HCT116 (cell line): ENCODE measurements around the gene CUBN.

Source experiments
- CTCF ChIP-seq, 3 experiments: fragments of 200-600 bp in 1 of 3; sonication (generic) in 1 of 3; IDR thresholded peaks in 2 of 3; conservative IDR thresholded peaks in 1 of 3; 2 replicates each; pipeline ENCODE4 v1.5.1; 2012 to 2017; ENCODE audit warnings: low read depth in 2 of 3, low read length in 2 of 3, antibody characterized with exemption in 1 of 3, borderline replicate concordance in 1 of 3, control low read depth in 1 of 3, mild to moderate bottlenecking in 1 of 3, mixed read lengths in 1 of 3, mixed run types in 1 of 3, moderate library complexity in 1 of 3; ENCODE audit not compliant: insufficient read depth in 1 of 3
- EGR1 ChIP-seq: IDR thresholded peaks from 2 replicates; pipeline ENCODE4 v1.6.1; 2012; ENCODE audit warnings: low read depth
- EZH2 ChIP-seq: fragments of 200-600 bp; sonication (generic); IDR thresholded peaks from 2 replicates; pipeline ENCODE4 v1.6.1; 2017; ENCODE audit warnings: antibody characterized with exemption, mixed run types
- MAX ChIP-seq: IDR thresholded peaks from 2 replicates; pipeline ENCODE4 v1.6.1; 2012

GRCh38 chr10:17059197-17059688 lies 70.4 kb downstream of the CUBN start:
- TF ChIP-seq EZH2: no peak
- TF ChIP-seq MAX: no peak
- no peak for TF ChIP-seq CTCF (IDR thresholded peaks at IDR 0.05 in 2 of 3, conservative IDR thresholded peaks at IDR 0.05 in 1 of 3; ENCODE audit: borderline replicate concordance in 1 of 3, insufficient read depth in 1 of 3, low read depth in 2 of 3, low read length in 2 of 3)
- TF ChIP-seq EGR1: no peak
